ENCODE data around the gene MEPCE. TPM values are rescaled to one million over a fixed set of nuclear protein-coding genes. Genes with fewer than 3 reads are reported as not detected.

MEPCE gene
- polyA plus RNA-seq, 1 donor (not counting 4 experiments of a cell fraction or from before 2014, with no cell fraction given): 10.6 TPM

GRCh38 chr7:100419660-100420226, 9.9 kb upstream of the MEPCE start:
- Histone ChIP-seq H3K4me2 (ENCODE audit: control insufficient read depth, extremely low read depth, insufficient read depth, low read depth, low read length) (no peak overlapping the region), H3K36me3 (ENCODE audit: control insufficient read depth in 2 of 2, extremely low read depth in 1 of 2, insufficient read depth in 2 of 2, low read length in 2 of 2) (no peaks in the 10 kb centered on the region), H3K27me3 (ENCODE audit: control insufficient read depth, extremely low read depth, insufficient read depth, low read length) (no peaks in the 10 kb centered on the region), H2AFZ (ENCODE audit: control insufficient read depth, low read length) (no peak overlapping the region), H3K4me3 (ENCODE audit: control insufficient read depth in 2 of 3, extremely low read depth in 1 of 3, insufficient read depth in 2 of 3, low read depth in 1 of 3, low read length in 3 of 3) (no peak overlapping the region), H3K9me3 (ENCODE audit: control insufficient read depth, low read depth, low read length) (no peaks in the 10 kb centered on the region), H3K9me1 (ENCODE audit: control insufficient read depth, extremely low read depth, insufficient read depth, low read length) (no peaks in the 10 kb centered on the region), H3K9ac (ENCODE audit: control insufficient read depth, extremely low read depth, insufficient read depth, low read length) (no peak overlapping the region), H3K27ac (ENCODE audit: control insufficient read depth, insufficient read depth, low read length) (no peak overlapping the region), H3K4me1 (ENCODE audit: control insufficient read depth, extremely low read depth, insufficient read depth, low read length) (no peaks in the 10 kb centered on the region), H3K79me2 (ENCODE audit: control insufficient read depth, insufficient read depth, low read length) (no peaks in the 10 kb centered on the region), H4K20me1 (ENCODE audit: control insufficient read depth, extremely low read depth, insufficient read depth, low read length) (no peaks in the 10 kb centered on the region)
- TF ChIP-seq EZH2 (IDR thresholded peaks at IDR 0.05; ENCODE audit: low read length): no peak
- no peak for TF ChIP-seq CTCF (optimal IDR thresholded peaks at IDR 0.05 in 1 of 3, IDR thresholded peaks at IDR 0.05 in 1 of 3, conservative IDR thresholded peaks at IDR 0.05 in 1 of 3; ENCODE audit: extremely low read depth in 1 of 3, insufficient read depth in 2 of 3, low read length in 3 of 3)
- DNase-seq (ENCODE audit: low read depth, low spot score): no peak
- dilution Hi-C loops (cut with MboI; ENCODE audit: extremely low pct_ligation_motif_present, low sequenced_read_pairs): no loop called here
- no peak for FAIRE-seq

DNA sequence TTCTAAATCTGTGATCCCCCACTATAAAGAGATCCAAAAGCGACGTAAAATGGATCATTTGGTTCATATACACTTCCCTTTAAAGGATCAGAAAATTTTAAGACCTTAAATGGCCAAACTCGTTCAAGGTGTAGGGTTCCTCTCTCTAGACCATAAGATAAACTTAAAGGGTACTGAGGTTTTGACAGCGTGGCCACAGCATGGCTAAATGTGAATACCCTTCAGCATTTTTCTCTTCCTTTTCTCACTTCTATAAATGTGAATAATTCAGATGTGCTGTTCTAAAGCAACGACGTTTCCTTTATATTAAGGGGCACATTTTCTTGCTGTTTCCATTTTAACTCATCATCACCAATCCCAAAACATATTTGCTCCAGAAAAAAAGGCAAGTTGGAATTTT, 6.3 kb upstream of the MEPCE start:
- Histone ChIP-seq H3K4me1 (ENCODE audit: control insufficient read depth, extremely low read depth, insufficient read depth, low read length) (peaks cover 4% of the 10 kb centered on the region), H4K20me1 (ENCODE audit: control insufficient read depth, extremely low read depth, insufficient read depth, low read length) (no peaks in the 10 kb centered on the region), H3K36me3 (ENCODE audit: control insufficient read depth in 2 of 2, extremely low read depth in 1 of 2, insufficient read depth in 2 of 2, low read length in 2 of 2) (no peaks in the 10 kb centered on the region), H3K9ac (ENCODE audit: control insufficient read depth, extremely low read depth, insufficient read depth, low read length) (no peak overlapping the region), H3K27ac (ENCODE audit: control insufficient read depth, insufficient read depth, low read length) (no peak overlapping the region), H3K27me3 (ENCODE audit: control insufficient read depth, extremely low read depth, insufficient read depth, low read length) (no peaks in the 10 kb centered on the region), H2AFZ (ENCODE audit: control insufficient read depth, low read length) (no peak overlapping the region), H3K9me1 (ENCODE audit: control insufficient read depth, extremely low read depth, insufficient read depth, low read length) (no peaks in the 10 kb centered on the region), H3K9me3 (ENCODE audit: control insufficient read depth, low read depth, low read length) (no peaks in the 10 kb centered on the region), H3K79me2 (ENCODE audit: control insufficient read depth, insufficient read depth, low read length) (no peaks in the 10 kb centered on the region), H3K4me3 (ENCODE audit: control insufficient read depth in 2 of 3, extremely low read depth in 1 of 3, insufficient read depth in 2 of 3, low read depth in 1 of 3, low read length in 3 of 3) (no peak overlapping the region), H3K4me2 (ENCODE audit: control insufficient read depth, extremely low read depth, insufficient read depth, low read depth, low read length) (no peak overlapping the region)
- FAIRE-seq (no peak), DNase-seq (ENCODE audit: low read depth, low spot score) (no peak)
- dilution Hi-C loops (cut with MboI; ENCODE audit: extremely low pct_ligation_motif_present, low sequenced_read_pairs): no loop called here
- no peak for TF ChIP-seq EZH2 (IDR thresholded peaks at IDR 0.05; ENCODE audit: low read length)
- TF ChIP-seq CTCF (optimal IDR thresholded peaks at IDR 0.05 in 1 of 3, IDR thresholded peaks at IDR 0.05 in 1 of 3, conservative IDR thresholded peaks at IDR 0.05 in 1 of 3; ENCODE audit: extremely low read depth in 1 of 3, insufficient read depth in 2 of 3, low read length in 3 of 3): no peak
